Fibroblast of pulmonary artery (primary cell): ENCODE measurements around the gene JTB.

ENCODE experiments used
- DNase-seq: peaks from one replicate; pipeline ENCODE4 v3.0.0-alpha.2; 2010; ENCODE audit warnings: low read depth
- H3K4me3 ChIP-seq: replicated peaks from 2 replicates; pipeline ENCODE4 v1.5.1; 2011; ENCODE audit warnings: low read depth, mild to moderate bottlenecking, control low read depth, low read length, moderate library complexity
- CTCF ChIP-seq: IDR thresholded peaks from 2 replicates; pipeline ENCODE4 v1.5.1; 2011; ENCODE audit warnings: mild to moderate bottlenecking, control low read depth, low read length, inconsistent platforms; ENCODE audit errors: missing control alignments

JTB gene

GRCh38 chr1:153967107-153967999 lies 10.1 kb downstream of the JTB start, which contains the start of gene CREB3L4:
Gene CREB3L4, plus strand, starts transcription at chr1:153967902. Its CDS starts 624 bp downstream, at chr1:153968526.
- TF ChIP-seq CTCF = peak; percentile 51
- H3K4me3 ChIP-seq = peak within 1 kb of the TSS; percentile 73
- peak; percentile 99 for DNase-seq

- no peak for DNase-seq
- no peak for TF ChIP-seq CTCF
- H3K4me3 ChIP-seq = peak overlapping the region; percentile 87
Measured at GRCh38 chr1:153963850-153964331, 13.6 kb downstream of the JTB start.

- H3K4me3 ChIP-seq = peak within 1 kb of the TSS; percentile 87
- TF ChIP-seq CTCF = no peak
- DNase-seq = peak; percentile 96
Measured at GRCh38 chr1:153963030-153963849, 14.2 kb downstream of the JTB start, which contains the start of gene SLC39A1. Gene SLC39A1, minus strand, starts transcription at chr1:153963537. Its CDS starts 822 bp downstream, at chr1:153962715.

GRCh38 chr1:153962088-153963029 lies 15.1 kb downstream of the JTB start:
- H3K4me3 ChIP-seq = peak overlapping the region; percentile 87
- TF ChIP-seq CTCF = no peak
- peak; percentile 48 for DNase-seq

GRCh38 chr1:153961421-153961820 lies 16.1 kb downstream of the JTB start:
- no peak for DNase-seq
- peak overlapping the region; percentile 87 for H3K4me3 ChIP-seq
- TF ChIP-seq CTCF = no peak

GRCh38 chr1:153960206-153960605 lies 17.3 kb downstream of the JTB start:
- no peak for DNase-seq
- H3K4me3 ChIP-seq = no peak overlapping the region
- TF ChIP-seq CTCF = no peak
